22Rv1 (cell line): ENCODE results near the gene PRR33.

ENCODE experiments used
- ZFX ChIP-seq: fragments of 450-650 bp; IDR thresholded peaks from 2 replicates; pipeline ENCODE4 v1.6.1; 2017; ENCODE audit warnings: antibody characterized with exemption, borderline replicate concordance
- TF ChIP-seq, protein P1 (sequence below): fragments of 450-650 bp; IDR thresholded peaks from 2 replicates; pipeline ENCODE4 v1.5.1; 2017; ENCODE audit warnings: mild to moderate bottlenecking

DNA sequence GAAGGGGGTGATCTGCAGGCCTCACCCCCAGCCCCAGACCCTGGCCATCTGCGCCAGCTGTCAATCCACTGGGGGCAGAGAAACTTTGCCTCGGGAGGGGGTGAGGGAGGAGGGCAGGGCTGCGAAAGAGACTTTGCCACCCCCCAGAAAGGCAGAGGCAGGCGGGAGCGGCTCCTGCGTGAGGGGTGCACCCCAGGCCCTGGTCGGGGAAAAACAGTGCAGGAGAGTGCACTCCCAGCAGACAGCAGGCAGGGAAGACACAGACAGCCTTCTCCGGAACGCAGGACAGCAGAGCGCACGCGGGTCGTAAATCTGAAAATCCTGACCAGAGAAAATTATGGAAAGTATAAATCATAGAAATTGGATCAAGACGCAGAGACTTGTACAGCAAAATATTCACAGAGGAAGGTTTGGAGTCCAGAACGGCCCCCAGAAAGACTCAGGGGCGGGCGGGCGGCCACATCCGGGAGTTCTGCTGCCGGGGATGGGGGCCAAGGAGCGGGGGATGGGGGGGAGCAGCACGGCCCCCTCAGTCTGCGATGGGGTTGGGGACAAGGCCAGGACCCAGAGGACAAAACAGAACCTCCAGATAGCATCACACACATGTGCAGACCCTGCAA lies 47.4 kb upstream of the PRR33 start:
- TF ChIP-seq, protein P1, sequence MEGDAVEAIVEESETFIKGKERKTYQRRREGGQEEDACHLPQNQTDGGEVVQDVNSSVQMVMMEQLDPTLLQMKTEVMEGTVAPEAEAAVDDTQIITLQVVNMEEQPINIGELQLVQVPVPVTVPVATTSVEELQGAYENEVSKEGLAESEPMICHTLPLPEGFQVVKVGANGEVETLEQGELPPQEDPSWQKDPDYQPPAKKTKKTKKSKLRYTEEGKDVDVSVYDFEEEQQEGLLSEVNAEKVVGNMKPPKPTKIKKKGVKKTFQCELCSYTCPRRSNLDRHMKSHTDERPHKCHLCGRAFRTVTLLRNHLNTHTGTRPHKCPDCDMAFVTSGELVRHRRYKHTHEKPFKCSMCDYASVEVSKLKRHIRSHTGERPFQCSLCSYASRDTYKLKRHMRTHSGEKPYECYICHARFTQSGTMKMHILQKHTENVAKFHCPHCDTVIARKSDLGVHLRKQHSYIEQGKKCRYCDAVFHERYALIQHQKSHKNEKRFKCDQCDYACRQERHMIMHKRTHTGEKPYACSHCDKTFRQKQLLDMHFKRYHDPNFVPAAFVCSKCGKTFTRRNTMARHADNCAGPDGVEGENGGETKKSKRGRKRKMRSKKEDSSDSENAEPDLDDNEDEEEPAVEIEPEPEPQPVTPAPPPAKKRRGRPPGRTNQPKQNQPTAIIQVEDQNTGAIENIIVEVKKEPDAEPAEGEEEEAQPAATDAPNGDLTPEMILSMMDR, result no peak
- no peak for TF ChIP-seq ZFX
